Psoas muscle (tissue), 8 donors: ENCODE measurements around the gene CSF3. TPM values are rescaled to one million over a fixed set of nuclear protein-coding genes. Genes with fewer than 3 reads are reported as not detected.

Source experiments
- ATAC-seq, 4 donors: fragments of 200-7000 bp; cut with Tn5 transposase; one replicate each; pipeline ENCODE4 v1.9.1; 2020; ENCODE audit warnings: moderate library complexity in 3 of 4, mild to moderate bottlenecking in 2 of 4
- DNase-seq, 2 donors: peaks; one replicate each; pipeline ENCODE4 v3.0.0-alpha.2; 2020
- H3K27ac ChIP-seq: fragments of 200-600 bp; one replicate; pipeline ENCODE4 v1.8.0; 2022
- H3K27me3 ChIP-seq, 3 donors: fragments of 200-600 bp in 1 of 3; one replicate each; pipeline versions ENCODE4 v1.6.1 to v1.8.0; 2013 to 2022; ENCODE audit warnings: low read length in 2 of 3, mild to moderate bottlenecking in 2 of 3, moderate library complexity in 1 of 3; ENCODE audit not compliant: insufficient read depth in 3 of 3
- H3K36me3 ChIP-seq, 2 donors: fragments of 200-600 bp in 1 of 2; one replicate each; pipeline versions ENCODE4 v1.6.1 to v1.8.0; 2013 to 2022; ENCODE audit warnings: low read depth in 1 of 2, mild to moderate bottlenecking in 1 of 2, moderate library complexity in 1 of 2; ENCODE audit not compliant: insufficient read depth in 1 of 2
- H3K4me1 ChIP-seq: fragments of 200-600 bp; one replicate; pipeline ENCODE4 v1.8.0; 2022
- H3K4me3 ChIP-seq: fragments of 200-600 bp; one replicate; pipeline ENCODE4 v1.8.0; 2022; ENCODE audit warnings: mild to moderate bottlenecking
- H3K9me3 ChIP-seq: fragments of 200-600 bp; one replicate; pipeline ENCODE4 v1.8.0; 2022
- CTCF ChIP-seq: fragments of 200-600 bp; IDR thresholded peaks from one replicate; pipeline ENCODE4 v1.8.0; 2022; ENCODE audit warnings: antibody characterized with exemption
- WGBS, 3 donors: extraction: QIAGEN DNeasy Blood & Tissue Kit; methylation state at CpG; one replicate each; pipeline versions ENCODE4 v1.1.6 to v1.1.7; 2013; 5-methylcytosine and 5-hydroxymethylcytosine counted together
- intact Hi-C, 2 donors: fragments of 100-400 bp; cut with DNase I; formaldehyde crosslinking; loops; one replicate each; pipeline versions ENCODE4 v1.11.0 to v1.14.2; 2022
- polyA plus RNA-seq, 3 donors: library from polyadenylated mRNA; stranded (reverse); fragments of 200-250 nt; gene quantifications; one replicate each; pipeline ENCODE4 v1.2.3, GENCODE V29; 2013
- total RNA-seq, 4 donors: library from RNA; stranded (reverse); fragmentation: NEBNext Ultra II Directional in 2 of 4; extraction: Animal tissue kit (Norgen Biotek cat#: 25700) in 2 of 4; gene quantifications; one replicate each; pipeline versions ENCODE4 v1.2.1 to v1.2.4, GENCODE V29; 2021 to 2023
- donor health status: healthy with polysubstance abuse.
- donor health status: DM: no; HTN: no; CAD: no; lungs with moderate emphysema.
- donor health status: Bipolar disorder and iron deficiency.
- donor health status: healthy.
- donor health status: DM: yes; HTN: yes; CAD: no.
- donor health status: DM: no; HTN: no; CAD: no.
- donor health status: DM: no; HTN: no; CAD: no.
- donor health status: DM: yes; HTN: yes; CAD: no.

CSF3 gene
- total and polyA plus RNA-seq, 7 donors = 0.30 to 46.2 (median 3.9) TPM

- no peak for ATAC-seq
- intact Hi-C loops = loop anchor here (1.0 to 5.0 kb wide), 3 partner anchors 25 to 106 kb away; no protein-coding TSS in a partner anchor
- no peak for DNase-seq
- H3K9me3 ChIP-seq = no peaks in the 10 kb centered on the region
- H3K36me3 ChIP-seq = no peaks in the 10 kb centered on the region
- peaks cover 31% of the 10 kb centered on the region for H3K4me1 ChIP-seq
- H3K27me3 ChIP-seq = no peaks in the 10 kb centered on the region
- no peak overlapping the region for H3K27ac ChIP-seq
- 72 to 83% (median 77%) methylated on average over 10 of the region's 10 CpGs for WGBS, 3 donors
- no peak overlapping the region for H3K4me3 ChIP-seq
- no peak for TF ChIP-seq CTCF
Measured at GRCh38 chr17:40061609-40062038, 46.4 kb downstream of the CSF3 start.

GRCh38 chr17:40062329-40063186, 47.3 kb downstream of the CSF3 start, which contains the start of gene THRA:
THRA (plus strand) TSS chr17:40062965; CDS start chr17:40074489, 11,524 bp downstream.
- Histone ChIP-seq H3K27me3 (no peaks in the 10 kb centered on the region), H3K27ac (peak within 1 kb of the TSS; percentile 94), H3K9me3 (no peaks in the 10 kb centered on the region), H3K4me1 (peaks cover 34% of the 10 kb centered on the region), H3K36me3 (no peaks in the 10 kb centered on the region), H3K4me3 (peak within 1 kb of the TSS; percentile 100)
- intact Hi-C loops = loop anchor here (1.0 to 5.0 kb wide), 3 partner anchors 24 to 105 kb away; no protein-coding TSS in a partner anchor
- peak; percentile 74 to 82 (median 76) for ATAC-seq
- peak; percentile 84 to 88 for DNase-seq
- 1% methylated on average over 25 to 81 of the region's 83 CpGs for WGBS, 3 donors
- TF ChIP-seq CTCF = peak; percentile 29

GRCh38 chr17:40063187-40063771, 48.0 kb downstream of the CSF3 start:
- no peak for TF ChIP-seq CTCF
- no peaks in the 10 kb centered on the region for H3K36me3 ChIP-seq
- ATAC-seq (peak; percentile 34 to 61 (median 48)), DNase-seq (peak; percentile 70 to 80)
- peaks cover 38% of the 10 kb centered on the region for H3K4me1 ChIP-seq
- H3K9me3 ChIP-seq = no peaks in the 10 kb centered on the region
- WGBS, 3 donors = 0 to 1% (median 0%) methylated on average over 25 to 42 of the region's 42 CpGs
- H3K4me3 ChIP-seq = peak overlapping the region; percentile 100
- peak overlapping the region; percentile 94 for H3K27ac ChIP-seq
- intact Hi-C loops = loop anchor here (2.0 to 5.0 kb wide), 2 partner anchors 50 to 104 kb away; no protein-coding TSS in a partner anchor
- no peaks in the 10 kb centered on the region for H3K27me3 ChIP-seq

- DNase-seq (no peak), ATAC-seq (peak; percentile 6 to 37 (median 34))
- intact Hi-C loops = loop anchor here (2.0 to 5.0 kb wide), 2 partner anchors 49 to 103 kb away; no protein-coding TSS in a partner anchor
- H3K4me3 ChIP-seq = peak overlapping the region; percentile 100
- H3K4me1 ChIP-seq = peaks cover 43% of the 10 kb centered on the region
- no peaks in the 10 kb centered on the region for H3K27me3 ChIP-seq
- H3K27ac ChIP-seq = peak overlapping the region; percentile 94
- H3K9me3 ChIP-seq = no peaks in the 10 kb centered on the region
- H3K36me3 ChIP-seq = no peaks in the 10 kb centered on the region
- WGBS, 3 donors = 2 to 4% (median 3%) methylated on average over 10 of the region's 10 CpGs
- TF ChIP-seq CTCF = no peak
Measured at GRCh38 chr17:40063901-40064531, 48.8 kb downstream of the CSF3 start.
